ENCODE results near the gene USP28.

- TF ChIP-seq, protein P1, sequence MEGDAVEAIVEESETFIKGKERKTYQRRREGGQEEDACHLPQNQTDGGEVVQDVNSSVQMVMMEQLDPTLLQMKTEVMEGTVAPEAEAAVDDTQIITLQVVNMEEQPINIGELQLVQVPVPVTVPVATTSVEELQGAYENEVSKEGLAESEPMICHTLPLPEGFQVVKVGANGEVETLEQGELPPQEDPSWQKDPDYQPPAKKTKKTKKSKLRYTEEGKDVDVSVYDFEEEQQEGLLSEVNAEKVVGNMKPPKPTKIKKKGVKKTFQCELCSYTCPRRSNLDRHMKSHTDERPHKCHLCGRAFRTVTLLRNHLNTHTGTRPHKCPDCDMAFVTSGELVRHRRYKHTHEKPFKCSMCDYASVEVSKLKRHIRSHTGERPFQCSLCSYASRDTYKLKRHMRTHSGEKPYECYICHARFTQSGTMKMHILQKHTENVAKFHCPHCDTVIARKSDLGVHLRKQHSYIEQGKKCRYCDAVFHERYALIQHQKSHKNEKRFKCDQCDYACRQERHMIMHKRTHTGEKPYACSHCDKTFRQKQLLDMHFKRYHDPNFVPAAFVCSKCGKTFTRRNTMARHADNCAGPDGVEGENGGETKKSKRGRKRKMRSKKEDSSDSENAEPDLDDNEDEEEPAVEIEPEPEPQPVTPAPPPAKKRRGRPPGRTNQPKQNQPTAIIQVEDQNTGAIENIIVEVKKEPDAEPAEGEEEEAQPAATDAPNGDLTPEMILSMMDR (IDR thresholded peaks at IDR 0.05): no peak
- no peak for TF ChIP-seq EP300 (IDR thresholded peaks at IDR 0.05)
These were observed 11.0 kb downstream of the USP28 start for GRCh38 chr11:113864410-113864809.
